Measurements from ENCODE around the gene SLC30A10. TPM values are rescaled to one million over a fixed set of nuclear protein-coding genes. Genes with fewer than 3 reads are reported as not detected.

The SLC30A10 gene
- total RNA-seq, 2 experiments from 2014 or later, result not detected

DNA sequence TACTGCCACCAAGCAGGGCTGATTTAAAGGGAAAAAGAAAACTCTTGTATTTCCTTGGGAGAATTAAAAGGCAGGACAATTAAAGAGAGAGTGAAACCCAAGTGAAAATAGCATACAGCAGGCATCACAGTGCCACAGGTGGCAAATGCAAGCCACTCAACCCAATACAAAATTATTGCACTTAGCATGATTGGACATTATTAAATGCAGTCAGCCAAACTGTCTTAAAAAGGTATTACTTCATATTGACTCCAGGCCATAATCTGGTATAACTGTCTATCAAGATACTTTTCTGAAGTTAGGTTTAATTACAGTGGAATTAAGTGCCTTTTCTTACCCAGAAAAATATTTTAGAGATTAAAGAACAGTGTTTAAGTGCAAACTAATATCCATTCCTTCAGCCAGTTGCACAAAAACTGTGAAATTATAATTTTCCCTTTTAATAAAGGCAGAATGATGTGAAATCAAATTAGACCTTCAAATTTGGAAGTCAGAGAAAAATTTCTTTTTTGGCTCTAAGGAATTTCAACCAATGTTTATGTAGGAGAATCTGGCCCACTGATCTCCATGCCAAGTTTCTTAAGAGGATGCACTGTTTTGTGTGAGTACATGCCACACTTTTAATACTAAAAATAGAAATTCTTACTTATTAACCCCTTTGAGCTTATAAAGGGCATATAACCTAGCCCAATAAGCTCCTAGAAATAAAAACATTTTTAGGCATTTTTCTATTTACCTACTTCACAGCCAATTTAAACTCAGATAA lies 15.2 kb downstream of the SLC30A10 start:
- no peaks in the 10 kb centered on the region for H3K9me3 Mint-ChIP-seq
- H3K36me3 ChIP-seq (ENCODE audit: insufficient read depth, low read length), result no peaks in the 10 kb centered on the region
- DNase-seq (no peak), ATAC-seq (ENCODE audit: poor library complexity) (no peak)
- no peak overlapping the region for H3K4me3 Mint-ChIP-seq
- ChIA-PET POLR2A (no interaction called here), CTCF (no interaction called here)
- H3K9me3 ChIP-seq (ENCODE audit: control insufficient read depth in 1 of 2, insufficient read depth in 1 of 2, low read length in 2 of 2), result peaks cover 0 to 3% of the 10 kb centered on the region in 2 experiments
- peaks cover 0 to 4% of the 10 kb centered on the region in 2 experiments for H3K27me3 ChIP-seq (ENCODE audit: control insufficient read depth in 1 of 2, insufficient read depth in 2 of 2, low read length in 2 of 2)
- no peak for TF ChIP-seq CTCF (IDR thresholded peaks at IDR 0.05)
- H3K4me3 ChIP-seq (ENCODE audit: low read length), result no peak overlapping the region
- H3K36me3 Mint-ChIP-seq (ENCODE audit: low read depth), result no peaks in the 10 kb centered on the region
- H3K27ac ChIP-seq (ENCODE audit: low read depth in 1 of 2, low read length in 2 of 2), result no peak overlapping the region
- peaks cover 9% of the 10 kb centered on the region for H3K27me3 Mint-ChIP-seq
- H3K27ac Mint-ChIP-seq, result no peak overlapping the region
- H3K4me1 ChIP-seq (ENCODE audit: insufficient read depth, low read length), result no peaks in the 10 kb centered on the region
- intact Hi-C loops (cut with DNase I, micrococcal nuclease), result no loop called here
- H3K4me1 Mint-ChIP-seq (ENCODE audit: low read depth), result no peaks in the 10 kb centered on the region

- ATAC-seq (ENCODE audit: poor library complexity) (no peak), DNase-seq (no peak)
- Mint-ChIP-seq H3K27ac (no peak overlapping the region), H3K4me3 (no peak overlapping the region), H3K36me3 (ENCODE audit: low read depth) (no peaks in the 10 kb centered on the region), H3K27me3 (peaks cover 14% of the 10 kb centered on the region), H3K9me3 (no peaks in the 10 kb centered on the region), H3K4me1 (ENCODE audit: low read depth) (no peaks in the 10 kb centered on the region)
- Histone ChIP-seq H3K4me1 (ENCODE audit: insufficient read depth, low read length) (no peaks in the 10 kb centered on the region), H3K9me3 (ENCODE audit: control insufficient read depth in 1 of 2, insufficient read depth in 1 of 2, low read length in 2 of 2) (peaks cover 0 to 3% of the 10 kb centered on the region in 2 experiments), H3K27ac (ENCODE audit: low read depth in 1 of 2, low read length in 2 of 2) (no peak overlapping the region), H3K36me3 (ENCODE audit: insufficient read depth, low read length) (no peaks in the 10 kb centered on the region), H3K27me3 (ENCODE audit: control insufficient read depth in 1 of 2, insufficient read depth in 2 of 2, low read length in 2 of 2) (peaks cover 0 to 3% of the 10 kb centered on the region in 2 experiments), H3K4me3 (ENCODE audit: low read length) (no peak overlapping the region)
- CTCF ChIA-PET, result no interaction called here
- TF ChIP-seq CTCF (IDR thresholded peaks at IDR 0.05), result no peak
- intact Hi-C loops (cut with DNase I, micrococcal nuclease), result no loop called here
- POLR2A ChIA-PET, result no interaction called here
Measured at GRCh38 chr1:219910716-219911115, 17.6 kb downstream of the SLC30A10 start.

DNA sequence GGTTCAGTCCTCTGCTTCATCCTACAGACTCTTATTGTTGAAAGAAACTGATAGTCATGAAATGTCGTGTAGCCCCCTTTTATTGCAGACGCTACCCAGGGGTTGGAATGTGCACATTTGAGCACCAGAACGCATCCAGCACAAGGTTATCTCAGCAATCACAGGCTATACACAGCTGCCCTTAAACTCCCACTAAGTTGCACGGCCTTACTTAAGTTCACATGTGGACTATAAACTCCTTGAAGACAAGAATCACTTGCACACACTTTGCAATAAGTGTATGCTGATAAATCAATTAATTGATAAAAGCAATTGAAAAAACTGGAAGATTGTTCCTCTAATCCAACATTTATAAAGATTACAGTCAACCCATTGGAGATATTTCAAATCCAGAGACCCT lies 18.9 kb downstream of the SLC30A10 start:
- no peaks in the 10 kb centered on the region for H3K4me1 Mint-ChIP-seq (ENCODE audit: low read depth)
- ATAC-seq (ENCODE audit: poor library complexity) (no peak), DNase-seq (no peak)
- no peak overlapping the region for H3K4me3 Mint-ChIP-seq
- peaks cover 18% of the 10 kb centered on the region for H3K27me3 Mint-ChIP-seq
- no peaks in the 10 kb centered on the region for H3K27me3 ChIP-seq (ENCODE audit: control insufficient read depth in 1 of 2, insufficient read depth in 2 of 2, low read length in 2 of 2)
- H3K36me3 ChIP-seq (ENCODE audit: insufficient read depth, low read length), result no peaks in the 10 kb centered on the region
- ChIA-PET CTCF (no interaction called here), POLR2A (no interaction called here)
- no peak overlapping the region for H3K27ac ChIP-seq (ENCODE audit: low read depth in 1 of 2, low read length in 2 of 2)
- TF ChIP-seq CTCF (IDR thresholded peaks at IDR 0.05), result no peak
- H3K9me3 Mint-ChIP-seq, result no peaks in the 10 kb centered on the region
- no peak overlapping the region for H3K27ac Mint-ChIP-seq
- intact Hi-C loops (cut with DNase I, micrococcal nuclease), result no loop called here
- H3K4me3 ChIP-seq (ENCODE audit: low read length), result no peak overlapping the region
- no peaks in the 10 kb centered on the region for H3K4me1 ChIP-seq (ENCODE audit: insufficient read depth, low read length)
- H3K36me3 Mint-ChIP-seq (ENCODE audit: low read depth), result no peaks in the 10 kb centered on the region
- H3K9me3 ChIP-seq (ENCODE audit: control insufficient read depth in 1 of 2, insufficient read depth in 1 of 2, low read length in 2 of 2), result no peaks in the 10 kb centered on the region

Measured in CD4-positive, alpha-beta T cell (primary cell).